ENCODE data around the gene SLC27A1.

Gene SLC27A1

DNA sequence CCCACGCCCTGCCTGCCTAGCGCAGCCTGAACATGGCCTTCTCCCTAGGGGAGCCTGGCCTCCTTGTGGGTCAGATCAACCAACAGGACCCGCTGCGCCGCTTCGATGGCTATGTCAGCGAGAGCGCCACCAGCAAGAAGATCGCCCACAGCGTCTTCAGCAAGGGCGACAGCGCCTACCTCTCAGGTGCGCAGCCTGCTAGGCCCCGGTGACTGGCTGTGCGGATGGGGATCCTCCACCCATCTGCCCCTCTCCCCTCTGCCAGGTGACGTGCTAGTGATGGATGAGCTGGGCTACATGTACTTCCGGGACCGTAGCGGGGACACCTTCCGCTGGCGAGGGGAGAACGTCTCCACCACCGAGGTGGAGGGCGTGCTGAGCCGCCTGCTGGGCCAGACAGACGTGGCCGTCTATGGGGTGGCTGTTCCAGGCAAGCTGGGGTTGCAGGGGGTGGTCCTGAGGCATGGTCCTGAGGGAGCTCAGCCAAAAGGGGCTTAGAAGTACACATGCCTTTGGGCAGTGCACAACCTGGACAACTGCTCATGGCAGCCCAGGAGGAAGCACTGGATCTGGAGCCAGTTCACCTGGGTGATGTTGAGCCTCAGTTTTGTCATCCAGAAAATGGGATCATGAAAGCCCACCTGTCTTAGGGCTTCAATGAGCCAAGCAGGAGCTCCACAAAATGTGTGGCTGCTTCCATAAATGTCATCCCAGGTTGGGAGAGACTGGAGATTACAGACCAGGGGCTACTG, 30.3 kb downstream of the SLC27A1 start:
- TF ChIP-seq, protein P1, sequence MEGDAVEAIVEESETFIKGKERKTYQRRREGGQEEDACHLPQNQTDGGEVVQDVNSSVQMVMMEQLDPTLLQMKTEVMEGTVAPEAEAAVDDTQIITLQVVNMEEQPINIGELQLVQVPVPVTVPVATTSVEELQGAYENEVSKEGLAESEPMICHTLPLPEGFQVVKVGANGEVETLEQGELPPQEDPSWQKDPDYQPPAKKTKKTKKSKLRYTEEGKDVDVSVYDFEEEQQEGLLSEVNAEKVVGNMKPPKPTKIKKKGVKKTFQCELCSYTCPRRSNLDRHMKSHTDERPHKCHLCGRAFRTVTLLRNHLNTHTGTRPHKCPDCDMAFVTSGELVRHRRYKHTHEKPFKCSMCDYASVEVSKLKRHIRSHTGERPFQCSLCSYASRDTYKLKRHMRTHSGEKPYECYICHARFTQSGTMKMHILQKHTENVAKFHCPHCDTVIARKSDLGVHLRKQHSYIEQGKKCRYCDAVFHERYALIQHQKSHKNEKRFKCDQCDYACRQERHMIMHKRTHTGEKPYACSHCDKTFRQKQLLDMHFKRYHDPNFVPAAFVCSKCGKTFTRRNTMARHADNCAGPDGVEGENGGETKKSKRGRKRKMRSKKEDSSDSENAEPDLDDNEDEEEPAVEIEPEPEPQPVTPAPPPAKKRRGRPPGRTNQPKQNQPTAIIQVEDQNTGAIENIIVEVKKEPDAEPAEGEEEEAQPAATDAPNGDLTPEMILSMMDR (IDR thresholded peaks at IDR 0.05; ENCODE audit: insufficient read depth, low read length, poor library complexity, severe bottlenecking), result no peak

DNA sequence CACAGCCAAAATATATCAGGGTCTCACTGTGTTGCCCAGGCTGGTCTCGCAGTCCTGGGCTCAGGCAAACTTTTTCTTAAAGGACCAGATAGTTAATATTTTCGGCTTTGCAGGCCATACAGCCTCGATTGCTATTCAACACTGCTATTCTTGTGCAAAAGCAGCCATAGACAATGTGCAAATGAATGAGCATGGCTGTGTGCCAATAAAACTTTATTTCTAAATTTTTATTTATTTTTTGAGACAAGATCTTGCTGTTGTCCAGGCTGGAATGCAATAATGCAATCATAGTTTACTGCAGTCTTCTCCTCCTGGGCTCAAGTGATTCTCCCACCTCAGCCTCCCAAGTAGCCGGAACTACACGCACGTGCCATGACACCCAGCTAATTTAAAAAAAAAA, 32.9 kb downstream of the SLC27A1 start:
- Histone ChIP-seq H3K27me3 (replicated peaks; ENCODE audit: control insufficient read depth, insufficient read depth, low read length) (no peaks in the 10 kb centered on the region), H3K4me3 (replicated peaks; ENCODE audit: low read depth, low read length) (no peak overlapping the region), H3K36me3 (ENCODE audit: control insufficient read depth, insufficient read depth, low read length) (peaks cover 3% of the 10 kb centered on the region)
- DNase-seq (ENCODE audit: extremely low read depth, insufficient read length), result no peak
- TF ChIP-seq, protein P1 (IDR thresholded peaks at IDR 0.05; ENCODE audit: insufficient read depth, low read length, poor library complexity, severe bottlenecking), result no peak

More for the DNA sequence above, 30.3 kb downstream of the SLC27A1 start:
- Histone ChIP-seq H3K36me3 (ENCODE audit: control insufficient read depth, insufficient read depth, low read length) (peaks cover 1% of the 10 kb centered on the region), H3K4me3 (replicated peaks; ENCODE audit: low read depth, low read length) (no peak overlapping the region), H3K27me3 (replicated peaks; ENCODE audit: control insufficient read depth, insufficient read depth, low read length) (no peaks in the 10 kb centered on the region)
- no peak for DNase-seq (ENCODE audit: extremely low read depth, insufficient read length)

- Histone ChIP-seq H3K27me3 (replicated peaks; ENCODE audit: control insufficient read depth, insufficient read depth, low read length) (no peaks in the 10 kb centered on the region), H3K36me3 (ENCODE audit: control insufficient read depth, insufficient read depth, low read length) (peaks cover 3% of the 10 kb centered on the region), H3K4me3 (replicated peaks; ENCODE audit: low read depth, low read length) (no peak overlapping the region)
- DNase-seq (ENCODE audit: extremely low read depth, insufficient read length), result no peak
- TF ChIP-seq, protein P1 (IDR thresholded peaks at IDR 0.05; ENCODE audit: insufficient read depth, low read length, poor library complexity, severe bottlenecking), result no peak
These were observed 33.7 kb downstream of the SLC27A1 start for GRCh38 chr19:17504030-17504429.

GRCh38 chr19:17504456-17504855, 34.1 kb downstream of the SLC27A1 start:
- TF ChIP-seq, protein P1 (IDR thresholded peaks at IDR 0.05; ENCODE audit: insufficient read depth, low read length, poor library complexity, severe bottlenecking), result no peak

GRCh38 chr19:17505223-17505622, 34.9 kb downstream of the SLC27A1 start:
- no peak for DNase-seq (ENCODE audit: extremely low read depth, insufficient read length)
- H3K4me3 ChIP-seq (replicated peaks; ENCODE audit: low read depth, low read length), result no peak overlapping the region
- TF ChIP-seq, protein P1 (IDR thresholded peaks at IDR 0.05; ENCODE audit: insufficient read depth, low read length, poor library complexity, severe bottlenecking), result no peak
- H3K36me3 ChIP-seq (ENCODE audit: control insufficient read depth, insufficient read depth, low read length), result peaks cover 3% of the 10 kb centered on the region
- no peaks in the 10 kb centered on the region for H3K27me3 ChIP-seq (replicated peaks; ENCODE audit: control insufficient read depth, insufficient read depth, low read length)

More at GRCh38 chr19:17504456-17504855, 34.1 kb downstream of the SLC27A1 start:
- Histone ChIP-seq H3K36me3 (ENCODE audit: control insufficient read depth, insufficient read depth, low read length) (peaks cover 3% of the 10 kb centered on the region), H3K27me3 (replicated peaks; ENCODE audit: control insufficient read depth, insufficient read depth, low read length) (no peaks in the 10 kb centered on the region), H3K4me3 (replicated peaks; ENCODE audit: low read depth, low read length) (no peak overlapping the region)
- no peak for DNase-seq (ENCODE audit: extremely low read depth, insufficient read length)
